ENCODE data around the gene MARCHF3. TPM values are rescaled to one million over a fixed set of nuclear protein-coding genes. Genes with fewer than 3 reads are reported as not detected.

MARCHF3 gene
- total and polyA plus RNA-seq, 10 of the 15 experiments (the other 5 are each of a cell fraction or from before 2014, with no cell fraction given): 3.6 to 24.1 (median 11.3) TPM

- FAIRE-seq: no peak
- H3K27me3 ChIP-seq (replicated peaks in 1 of 2; ENCODE audit: control insufficient read depth in 2 of 2, insufficient read depth in 2 of 2, low read length in 1 of 2): no peaks in the 10 kb centered on the region
- H3K9me3 ChIP-seq (replicated peaks; ENCODE audit: control insufficient read depth, insufficient read depth, low read length): no peaks in the 10 kb centered on the region
- ChIA-PET SMC1A (ENCODE audit: uncharacterized antibody, unreplicated experiment) (no interaction called here), RAD21 (ENCODE audit: unreplicated experiment) (no interaction called here), POLR2A (no interaction called here), CTCF (no interaction called here)
- H3K36me3 ChIP-seq (ENCODE audit: control insufficient read depth in 2 of 2, insufficient read depth in 2 of 2, low read length in 1 of 2): no peaks in the 10 kb centered on the region
- H3K4me2 ChIP-seq (ENCODE audit: control insufficient read depth, insufficient read depth): peak overlapping the region; percentile 63; the same call in 1 of the 2 replicates
- BruUV-seq (replicated peaks): no TSS peak
- no peak overlapping the region for H3K9ac ChIP-seq (ENCODE audit: control insufficient read depth, insufficient read depth, low read length)
- intact Hi-C loops (cut with micrococcal nuclease; ENCODE audit: unreplicated experiment) (no loop called here), in situ Hi-C loops (cut with MboI) (no loop called here)
- H3K79me2 ChIP-seq (ENCODE audit: control insufficient read depth, insufficient read depth, low read length): no peaks in the 10 kb centered on the region
- no peaks in the 10 kb centered on the region for H3K4me1 ChIP-seq (ENCODE audit: control insufficient read depth, insufficient read depth, low read length)
- TF ChIP-seq POLR2AphosphoS2 (IDR thresholded peaks at IDR 0.05; ENCODE audit: low read depth, low read length): no peak
- TF ChIP-seq SRF (IDR thresholded peaks at IDR 0.05; ENCODE audit: low read depth in 2 of 2, low read length in 2 of 2): no peak
- no peak for TF ChIP-seq NFYA (IDR thresholded peaks at IDR 0.05; ENCODE audit: borderline replicate concordance, low read depth, low read length)
- TF ChIP-seq YBX1 (IDR thresholded peaks at IDR 0.05): no peak
- no peak for TF ChIP-seq NR2C2 (IDR thresholded peaks at IDR 0.05; ENCODE audit: borderline replicate concordance, control insufficient read depth, insufficient read length, low read depth)
- H3K27ac ChIP-seq (ENCODE audit: control insufficient read depth, insufficient read depth): no peak overlapping the region
- H2AFZ ChIP-seq (ENCODE audit: control insufficient read depth, low read depth, low read length): no peak overlapping the region; the same call in 1 of the 2 replicates
- H4K20me1 ChIP-seq (ENCODE audit: control insufficient read depth, insufficient read depth): no peaks in the 10 kb centered on the region
- H3K4me3 ChIP-seq: no peak overlapping the region
- 87% methylated on average over 11 of the region's 11 CpGs for WGBS (ENCODE audit: insufficient coverage, insufficient replicate concordance, low lambda C conversion rate, missing lambda C conversion rate)
- no peak for DNase-seq (ENCODE audit: low read depth, low spot score)
- ATAC-seq: no peak
Measured at GRCh38 chr5:126868338-126869004, 161.9 kb downstream of the MARCHF3 start.

GRCh38 chr5:126866851-126867636 lies 163.3 kb downstream of the MARCHF3 start:
- intact Hi-C loops (cut with micrococcal nuclease; ENCODE audit: unreplicated experiment) (no loop called here), in situ Hi-C loops (cut with MboI) (no loop called here)
- ChIA-PET SMC1A (ENCODE audit: uncharacterized antibody, unreplicated experiment) (no interaction called here), CTCF (no interaction called here), POLR2A (no interaction called here), RAD21 (ENCODE audit: unreplicated experiment) (no interaction called here)
- DNase-seq (ENCODE audit: low read depth, low spot score): no peak
- TF ChIP-seq SMAD1 (IDR thresholded peaks at IDR 0.05; ENCODE audit: low read depth, partially characterized antibody): no peak
- TF ChIP-seq TCF7 (IDR thresholded peaks at IDR 0.05; ENCODE audit: borderline replicate concordance): no peak
- no peak for TF ChIP-seq RAD51 (IDR thresholded peaks at IDR 0.05)
- TF ChIP-seq ATF7 (IDR thresholded peaks at IDR 0.05; ENCODE audit: low read depth): no peak
- TF ChIP-seq IKZF1 (conservative IDR thresholded peaks at IDR 0.05): no peak
- no peak for TF ChIP-seq CREB1 (IDR thresholded peaks at IDR 0.05; ENCODE audit: low read depth)
- H2AFZ ChIP-seq (ENCODE audit: control insufficient read depth, low read depth, low read length): no peak overlapping the region
- whole genome bisulfite sequencing (ENCODE audit: insufficient coverage, insufficient replicate concordance, low lambda C conversion rate, missing lambda C conversion rate): 94% methylated on average over 7 of the region's 8 CpGs
- H3K79me2 ChIP-seq (ENCODE audit: control insufficient read depth, insufficient read depth, low read length): no peaks in the 10 kb centered on the region
- H3K9ac ChIP-seq (ENCODE audit: control insufficient read depth, insufficient read depth, low read length): no peak overlapping the region
- no peak overlapping the region for H3K27ac ChIP-seq (ENCODE audit: control insufficient read depth, insufficient read depth)
- no peaks in the 10 kb centered on the region for H3K4me1 ChIP-seq (ENCODE audit: control insufficient read depth, insufficient read depth, low read length)
- no peak overlapping the region for H3K4me2 ChIP-seq (ENCODE audit: control insufficient read depth, insufficient read depth)
- no TSS peak for BruUV-seq (replicated peaks)
- H3K27me3 ChIP-seq (replicated peaks in 1 of 2; ENCODE audit: control insufficient read depth in 2 of 2, insufficient read depth in 2 of 2, low read length in 1 of 2): no peaks in the 10 kb centered on the region
- no peaks in the 10 kb centered on the region for H4K20me1 ChIP-seq (ENCODE audit: control insufficient read depth, insufficient read depth)
- no peak for FAIRE-seq
- H3K36me3 ChIP-seq (ENCODE audit: control insufficient read depth in 2 of 2, insufficient read depth in 2 of 2, low read length in 1 of 2): no peaks in the 10 kb centered on the region
- H3K4me3 ChIP-seq: no peak overlapping the region
- no peak for ATAC-seq
- H3K9me3 ChIP-seq (replicated peaks; ENCODE audit: control insufficient read depth, insufficient read depth, low read length): no peaks in the 10 kb centered on the region

All from GM12878 (cell line).